Fibroblast of pulmonary artery (primary cell): ENCODE data around the gene NCKAP5.

Experiments used
- DNase-seq: peaks from one replicate; pipeline ENCODE4 v3.0.0-alpha.2; 2010; ENCODE audit warnings: low read depth
- H3K4me3 ChIP-seq: replicated peaks from 2 replicates; pipeline ENCODE4 v1.5.1; 2011; ENCODE audit warnings: low read depth, mild to moderate bottlenecking, control low read depth, low read length, moderate library complexity
- TF ChIP-seq, protein P1 (sequence below): IDR thresholded peaks from 2 replicates; pipeline ENCODE4 v1.5.1; 2011; ENCODE audit warnings: mild to moderate bottlenecking, control low read depth, low read length, inconsistent platforms; ENCODE audit errors: missing control alignments

The NCKAP5 gene

DNA sequence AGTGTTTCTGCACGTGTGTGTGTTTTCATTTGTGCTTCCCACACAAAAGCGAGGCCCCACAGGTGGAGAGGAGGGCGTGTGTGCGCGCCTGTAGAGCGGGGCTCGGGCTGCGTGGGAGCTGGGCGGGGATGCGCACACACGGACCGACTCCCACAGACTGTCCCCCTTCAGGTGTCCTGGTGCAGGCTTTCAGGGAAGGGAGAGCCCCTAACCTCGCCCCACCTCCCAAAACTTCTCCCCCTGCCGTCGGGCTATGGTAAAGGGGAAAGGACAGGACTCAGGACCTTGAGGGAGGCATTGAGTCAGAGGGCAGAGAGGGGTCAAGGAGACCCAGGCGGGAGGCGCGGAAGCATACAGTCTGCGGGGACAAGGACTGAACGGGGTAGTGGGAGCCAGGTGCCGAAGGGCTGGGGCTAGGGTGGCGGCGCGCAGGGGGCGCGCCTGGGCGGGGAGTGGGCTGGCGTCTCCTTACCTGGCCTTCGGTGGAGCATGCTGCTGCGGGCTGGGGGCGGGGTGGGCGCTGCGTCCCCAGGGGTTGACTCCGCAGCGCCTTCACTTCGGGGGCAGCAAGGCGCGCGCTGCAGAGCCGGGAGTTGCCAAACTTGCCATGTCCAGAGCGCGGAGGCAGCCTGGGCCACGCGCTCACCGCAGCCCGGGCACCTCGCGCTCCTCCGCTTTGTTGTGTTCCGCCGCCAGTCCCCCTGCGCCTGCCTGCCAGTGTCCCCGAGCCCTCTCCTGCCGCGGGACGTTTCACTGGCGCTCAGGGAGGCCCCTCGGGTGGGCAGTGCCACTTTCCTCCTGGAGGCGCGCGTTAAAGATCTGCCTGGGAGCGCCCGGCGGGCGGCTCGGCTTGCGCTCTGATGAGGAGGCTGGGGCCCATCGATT is 302.0 kb downstream of the NCKAP5 start:
- H3K4me3 ChIP-seq = peak overlapping the region; percentile 12
- TF ChIP-seq, protein P1, sequence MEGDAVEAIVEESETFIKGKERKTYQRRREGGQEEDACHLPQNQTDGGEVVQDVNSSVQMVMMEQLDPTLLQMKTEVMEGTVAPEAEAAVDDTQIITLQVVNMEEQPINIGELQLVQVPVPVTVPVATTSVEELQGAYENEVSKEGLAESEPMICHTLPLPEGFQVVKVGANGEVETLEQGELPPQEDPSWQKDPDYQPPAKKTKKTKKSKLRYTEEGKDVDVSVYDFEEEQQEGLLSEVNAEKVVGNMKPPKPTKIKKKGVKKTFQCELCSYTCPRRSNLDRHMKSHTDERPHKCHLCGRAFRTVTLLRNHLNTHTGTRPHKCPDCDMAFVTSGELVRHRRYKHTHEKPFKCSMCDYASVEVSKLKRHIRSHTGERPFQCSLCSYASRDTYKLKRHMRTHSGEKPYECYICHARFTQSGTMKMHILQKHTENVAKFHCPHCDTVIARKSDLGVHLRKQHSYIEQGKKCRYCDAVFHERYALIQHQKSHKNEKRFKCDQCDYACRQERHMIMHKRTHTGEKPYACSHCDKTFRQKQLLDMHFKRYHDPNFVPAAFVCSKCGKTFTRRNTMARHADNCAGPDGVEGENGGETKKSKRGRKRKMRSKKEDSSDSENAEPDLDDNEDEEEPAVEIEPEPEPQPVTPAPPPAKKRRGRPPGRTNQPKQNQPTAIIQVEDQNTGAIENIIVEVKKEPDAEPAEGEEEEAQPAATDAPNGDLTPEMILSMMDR = no peak
- DNase-seq = no peak

GRCh38 chr2:133265432-133265949 is 302.8 kb downstream of the NCKAP5 start:
- TF ChIP-seq, protein P1 = no peak

GRCh38 chr2:133264989-133265401 is 303.3 kb downstream of the NCKAP5 start:
- H3K4me3 ChIP-seq = no peak overlapping the region
- DNase-seq = no peak
- TF ChIP-seq, protein P1 = no peak

More at GRCh38 chr2:133265432-133265949, 302.8 kb downstream of the NCKAP5 start:
- no peak for DNase-seq
- H3K4me3 ChIP-seq = no peak overlapping the region

- no peak for DNase-seq
- TF ChIP-seq, protein P1 = no peak
- H3K4me3 ChIP-seq = no peak overlapping the region
Observed at GRCh38 chr2:133262893-133263292, 305.4 kb downstream of the NCKAP5 start.

- TF ChIP-seq, protein P1 = no peak
- H3K4me3 ChIP-seq = no peak overlapping the region
- DNase-seq = no peak
Observed at GRCh38 chr2:133255360-133255759, 312.9 kb downstream of the NCKAP5 start.

DNA sequence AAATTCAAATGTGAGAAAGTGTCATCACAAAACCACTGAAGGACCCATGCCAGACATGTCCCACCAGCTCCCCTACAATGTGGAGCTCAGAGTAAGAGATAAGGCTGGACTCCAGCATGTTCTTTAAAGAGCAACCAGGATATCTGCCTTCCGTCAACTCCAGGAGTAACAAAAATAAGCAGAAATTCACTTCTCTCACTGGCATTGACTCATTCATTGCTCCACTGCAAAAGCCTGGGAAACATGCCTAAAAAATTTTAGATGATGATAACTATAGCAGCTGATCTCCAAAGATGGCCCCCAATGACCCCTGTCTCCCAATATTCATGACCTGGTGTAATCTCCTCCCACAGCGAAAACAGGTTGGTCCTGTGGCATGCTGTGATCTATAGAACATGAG is 314.5 kb downstream of the NCKAP5 start:
- H3K4me3 ChIP-seq = no peak overlapping the region
- DNase-seq = no peak
- TF ChIP-seq, protein P1 = no peak
